ENCODE data around the gene ZNF284.

GRCh38 chr19:44071824-44072542 is at the start of gene ZNF284:
- no peak for TF ChIP-seq EP300 (IDR thresholded peaks at IDR 0.05)
- TF ChIP-seq CTCF (IDR thresholded peaks at IDR 0.05), result no peak
- TF ChIP-seq POLR2A (IDR thresholded peaks at IDR 0.05), result no peak
- peak; percentile 53 for TF ChIP-seq POLR2AphosphoS5 (IDR thresholded peaks at IDR 0.05)
